Spinal cord (tissue), 10 donors: ENCODE measurements around the gene ICAM4. TPM values are rescaled to one million over a fixed set of nuclear protein-coding genes. Genes with fewer than 3 reads are reported as not detected.

Experiments used
- DNase-seq, 6 donors: peaks; one replicate each; pipeline versions ENCODE4 v3.0.0 to v3.0.0-alpha.2; 2013 to 2015; ENCODE audit warnings: low spot score in 6 of 6, low read depth in 4 of 6
- H3K27ac ChIP-seq: one replicate; pipeline ENCODE4 v1.5.1; 2013; ENCODE audit warnings: low read depth, low read length, control low read depth
- H3K27me3 ChIP-seq: one replicate; pipeline ENCODE4 v1.6.1; 2013; ENCODE audit warnings: low read length; ENCODE audit not compliant: control insufficient read depth, insufficient read depth
- H3K36me3 ChIP-seq: one replicate; pipeline ENCODE4 v1.6.1; 2013; ENCODE audit warnings: low read length; ENCODE audit not compliant: control insufficient read depth, insufficient read depth
- H3K4me1 ChIP-seq: one replicate; pipeline ENCODE4 v1.6.1; 2013; ENCODE audit warnings: low read length; ENCODE audit not compliant: control insufficient read depth, insufficient read depth
- H3K4me3 ChIP-seq: one replicate; pipeline ENCODE4 v1.5.1; 2013; ENCODE audit warnings: low read depth, low read length, control low read depth
- H3K9me3 ChIP-seq: one replicate; pipeline ENCODE4 v1.6.1; 2013; ENCODE audit warnings: low read length; ENCODE audit not compliant: control insufficient read depth, insufficient read depth
- WGBS: methylation state at CpG from one replicate; pipeline ENCODE4 v1.1.5; 2013; ENCODE audit warnings: missing lambda C conversion rate; ENCODE audit not compliant: insufficient coverage; 5-methylcytosine and 5-hydroxymethylcytosine counted together
- polyA plus RNA-seq, 2 donors: library from polyadenylated mRNA; unstranded; fragments of 120-200 nt; gene quantifications; one replicate each; pipeline ENCODE4 v1.2.1, GENCODE V29; 2013; ENCODE audit not compliant: insufficient read length in 2 of 2
- total RNA-seq, 2 donors: library from RNA; depleted of rRNA in 1 of 2; stranded (reverse); fragments of 120-200 nt in 1 of 2; fragments of >200 nt in 1 of 2; gene quantifications; one replicate each; pipeline versions ENCODE4 v1.2.3 to v1.2.4, GENCODE V29; 2013 to 2014
- donor health status: healthy.

ICAM4 gene
- total and polyA plus RNA-seq, 4 donors = 0.42 to 1.8 (median 1.1) TPM; not detected in 1

DNA sequence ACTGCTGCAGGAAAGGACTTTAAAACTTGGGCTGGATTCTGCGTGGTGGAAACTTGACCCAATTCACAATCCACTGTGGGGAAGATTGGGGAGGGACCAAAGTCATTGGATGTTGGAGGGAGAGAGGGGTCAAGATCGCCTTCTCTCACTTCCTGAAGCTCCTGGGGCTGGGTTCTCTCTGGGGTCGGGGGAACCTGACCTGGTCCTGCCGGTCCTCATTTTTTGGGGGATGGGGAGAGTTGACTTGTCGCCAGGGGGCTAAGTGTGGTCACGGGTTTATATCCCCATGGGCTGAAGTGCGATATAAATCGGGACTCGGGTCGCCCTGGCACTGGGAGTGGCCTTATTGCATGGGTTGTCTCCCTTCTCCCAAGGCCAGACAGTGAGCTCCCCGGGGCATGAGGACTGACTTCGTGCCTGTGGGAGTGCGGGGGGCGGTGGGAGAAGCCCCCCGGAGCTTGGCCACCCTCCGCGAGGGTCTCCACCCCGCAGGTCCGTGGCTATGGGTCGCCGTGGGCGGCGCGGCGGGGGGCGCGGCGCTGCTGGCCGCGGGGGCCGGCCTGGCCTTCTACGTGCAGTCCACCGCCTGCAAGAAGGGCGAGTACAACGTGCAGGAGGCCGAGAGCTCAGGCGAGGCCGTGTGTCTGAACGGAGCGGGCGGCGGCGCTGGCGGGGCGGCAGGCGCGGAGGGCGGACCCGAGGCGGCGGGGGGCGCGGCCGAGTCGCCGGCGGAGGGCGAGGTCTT, 9.3 kb downstream of the ICAM4 start:
- Histone ChIP-seq H3K4me1 (peaks cover 41% of the 10 kb centered on the region), H3K27me3 (peaks cover 75% of the 10 kb centered on the region), H3K9me3 (no peaks in the 10 kb centered on the region), H3K4me3 (no peak overlapping the region), H3K27ac (no peak overlapping the region), H3K36me3 (peaks cover 9% of the 10 kb centered on the region)
- under 1% methylated on average over 45 of the region's 58 CpGs for WGBS
- no peak for DNase-seq

GRCh38 chr19:10299545-10300458, 13.0 kb downstream of the ICAM4 start:
- peaks cover 16% of the 10 kb centered on the region for H3K4me1 ChIP-seq

GRCh38 chr19:10305139-10305806, 18.5 kb downstream of the ICAM4 start:
- no peaks in the 10 kb centered on the region for H3K9me3 ChIP-seq
- H3K4me1 ChIP-seq = no peaks in the 10 kb centered on the region
- H3K4me3 ChIP-seq = no peak overlapping the region
- peaks cover 45% of the 10 kb centered on the region for H3K36me3 ChIP-seq
- H3K27ac ChIP-seq = no peak overlapping the region
- 86% methylated on average over 17 of the region's 17 CpGs for WGBS
- H3K27me3 ChIP-seq = peaks cover 5% of the 10 kb centered on the region
- DNase-seq = no peak

More at GRCh38 chr19:10299545-10300458, 13.0 kb downstream of the ICAM4 start:
- Histone ChIP-seq H3K4me3 (no peak overlapping the region), H3K27me3 (peaks cover 42% of the 10 kb centered on the region), H3K27ac (no peak overlapping the region), H3K36me3 (peaks cover 6% of the 10 kb centered on the region), H3K9me3 (no peaks in the 10 kb centered on the region)
- no peak for DNase-seq
- 60% methylated on average over 10 of the region's 14 CpGs for WGBS

GRCh38 chr19:10306327-10306726, 19.6 kb downstream of the ICAM4 start:
- no peak for DNase-seq
- H3K9me3 ChIP-seq = no peaks in the 10 kb centered on the region
- peaks cover 55% of the 10 kb centered on the region for H3K36me3 ChIP-seq
- no peak overlapping the region for H3K27ac ChIP-seq
- H3K27me3 ChIP-seq = peaks cover 2% of the 10 kb centered on the region
- no peak overlapping the region for H3K4me3 ChIP-seq
- H3K4me1 ChIP-seq = no peaks in the 10 kb centered on the region
- WGBS = no CpG with 5 or more reads among the region's 5 CpGs

DNA sequence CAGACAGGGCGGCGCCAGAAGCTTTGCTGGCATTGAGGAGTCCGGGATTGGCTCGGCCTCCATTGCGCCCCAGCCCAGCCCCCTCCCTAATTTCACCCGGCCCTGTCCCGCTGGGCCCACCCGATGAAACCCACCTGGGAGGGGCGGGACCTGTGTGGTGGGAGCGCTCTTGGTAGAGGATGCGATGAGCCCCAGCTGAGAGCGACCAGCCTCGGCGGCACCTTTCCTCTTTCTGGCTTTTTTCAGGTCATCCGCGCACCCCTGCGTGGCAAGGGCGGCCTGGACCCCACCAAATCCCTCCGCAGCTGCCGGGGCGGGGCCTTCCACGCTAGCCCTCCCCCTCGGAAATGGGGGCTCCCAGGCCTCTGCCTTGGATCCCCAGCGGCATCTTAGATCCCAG, 22.7 kb downstream of the ICAM4 start, which contains the start of gene ZGLP1:
TSS of gene ZGLP1 (minus strand) at position 393 of the 400 bp plus-strand sequence.
- H3K9me3 ChIP-seq = no peaks in the 10 kb centered on the region
- H3K4me1 ChIP-seq = no peaks in the 10 kb centered on the region
- DNase-seq = no peak
- H3K27ac ChIP-seq = no peak within 1 kb of the TSS
- 94% methylated on average over 18 of the region's 24 CpGs for WGBS
- H3K27me3 ChIP-seq = no peaks in the 10 kb centered on the region
- no peak within 1 kb of the TSS for H3K4me3 ChIP-seq
- H3K36me3 ChIP-seq = peaks cover 54% of the 10 kb centered on the region

- H3K27me3 ChIP-seq = no peaks in the 10 kb centered on the region
- H3K27ac ChIP-seq = no peak within 1 kb of the TSS
- under 1% methylated on average over 51 of the region's 55 CpGs for WGBS
- DNase-seq = peak; percentile 59 to 97 (median 84)
- peaks cover 14% of the 10 kb centered on the region for H3K4me1 ChIP-seq
- H3K9me3 ChIP-seq = no peaks in the 10 kb centered on the region
- peak within 1 kb of the TSS; percentile 79 for H3K4me3 ChIP-seq
- H3K36me3 ChIP-seq = peaks cover 53% of the 10 kb centered on the region
These were observed 28.8 kb downstream of the ICAM4 start, which contains the start of gene FDX2 for GRCh38 chr19:10315335-10316214. TSS of gene FDX2 (minus strand) at chr19:10316015. CDS start at chr19:10315996, 19 bp downstream.

DNA sequence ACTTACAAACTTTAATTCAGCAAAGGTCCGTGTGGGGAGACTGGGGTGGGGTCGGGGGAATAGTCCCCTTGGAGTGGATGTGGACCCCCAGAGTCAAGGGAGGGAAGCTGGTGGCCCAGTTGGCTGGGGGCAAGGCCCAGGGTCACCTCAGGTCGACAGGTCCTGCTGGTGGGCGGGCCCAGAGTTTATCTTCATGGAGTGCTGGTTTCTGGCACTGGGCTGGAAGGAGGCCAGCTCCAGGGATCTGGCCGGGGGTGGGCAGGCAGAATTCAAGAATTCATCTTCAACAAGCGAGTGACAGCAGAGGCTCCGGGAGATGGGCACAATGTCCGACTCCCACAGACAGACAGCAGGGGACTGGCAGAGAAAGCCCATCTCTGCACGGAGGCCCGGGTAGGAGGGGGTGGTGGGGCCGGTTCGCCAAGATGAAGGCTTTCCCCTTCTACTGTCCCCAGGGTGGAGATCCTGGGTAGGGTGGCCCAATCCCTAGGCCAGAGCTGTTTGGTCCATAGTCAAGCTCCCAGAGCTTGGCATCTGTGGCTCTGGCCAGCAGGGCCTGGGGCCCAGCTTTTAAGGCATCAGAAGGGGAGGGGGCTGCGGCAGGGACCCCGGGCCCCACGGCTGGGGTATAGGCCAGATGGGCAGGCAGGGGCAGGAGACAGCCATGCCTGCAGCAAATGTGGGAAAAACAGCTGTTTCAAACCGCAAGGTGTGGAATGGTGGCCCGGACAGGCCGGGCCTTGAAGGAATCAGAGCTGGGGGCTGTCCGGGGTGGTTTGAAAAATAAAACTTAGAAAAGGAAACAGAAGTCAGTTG, 29.7 kb downstream of the ICAM4 start:
- H3K4me3 ChIP-seq = no peak overlapping the region

GRCh38 chr19:10317045-10317856, 30.5 kb downstream of the ICAM4 start:
- H3K36me3 ChIP-seq = peaks cover 62% of the 10 kb centered on the region
- no peaks in the 10 kb centered on the region for H3K9me3 ChIP-seq
- H3K27me3 ChIP-seq = no peaks in the 10 kb centered on the region
- 86% methylated on average over 22 of the region's 29 CpGs for WGBS
- peaks cover 14% of the 10 kb centered on the region for H3K4me1 ChIP-seq
- no peak for DNase-seq
- no peak overlapping the region for H3K4me3 ChIP-seq
- no peak overlapping the region for H3K27ac ChIP-seq

More for the DNA sequence above, 29.7 kb downstream of the ICAM4 start:
- H3K36me3 ChIP-seq = peaks cover 54% of the 10 kb centered on the region
- no peak for DNase-seq
- no peaks in the 10 kb centered on the region for H3K9me3 ChIP-seq
- WGBS = 58% methylated on average over 12 of the region's 19 CpGs
- H3K4me1 ChIP-seq = peaks cover 14% of the 10 kb centered on the region
- no peaks in the 10 kb centered on the region for H3K27me3 ChIP-seq
- no peak overlapping the region for H3K27ac ChIP-seq
